ENCODE data around the gene PRKCI. TPM values are rescaled to one million over a fixed set of nuclear protein-coding genes. Genes with fewer than 3 reads are reported as not detected.
"Not testable (repeated sequence)": the region's sequence is repeated elsewhere in the genome, so short reads cannot be mapped to it uniquely, and the experiment has no call there.

The PRKCI gene
- total RNA-seq, 1 donor from 2014 or later, result 18.5 TPM

DNA sequence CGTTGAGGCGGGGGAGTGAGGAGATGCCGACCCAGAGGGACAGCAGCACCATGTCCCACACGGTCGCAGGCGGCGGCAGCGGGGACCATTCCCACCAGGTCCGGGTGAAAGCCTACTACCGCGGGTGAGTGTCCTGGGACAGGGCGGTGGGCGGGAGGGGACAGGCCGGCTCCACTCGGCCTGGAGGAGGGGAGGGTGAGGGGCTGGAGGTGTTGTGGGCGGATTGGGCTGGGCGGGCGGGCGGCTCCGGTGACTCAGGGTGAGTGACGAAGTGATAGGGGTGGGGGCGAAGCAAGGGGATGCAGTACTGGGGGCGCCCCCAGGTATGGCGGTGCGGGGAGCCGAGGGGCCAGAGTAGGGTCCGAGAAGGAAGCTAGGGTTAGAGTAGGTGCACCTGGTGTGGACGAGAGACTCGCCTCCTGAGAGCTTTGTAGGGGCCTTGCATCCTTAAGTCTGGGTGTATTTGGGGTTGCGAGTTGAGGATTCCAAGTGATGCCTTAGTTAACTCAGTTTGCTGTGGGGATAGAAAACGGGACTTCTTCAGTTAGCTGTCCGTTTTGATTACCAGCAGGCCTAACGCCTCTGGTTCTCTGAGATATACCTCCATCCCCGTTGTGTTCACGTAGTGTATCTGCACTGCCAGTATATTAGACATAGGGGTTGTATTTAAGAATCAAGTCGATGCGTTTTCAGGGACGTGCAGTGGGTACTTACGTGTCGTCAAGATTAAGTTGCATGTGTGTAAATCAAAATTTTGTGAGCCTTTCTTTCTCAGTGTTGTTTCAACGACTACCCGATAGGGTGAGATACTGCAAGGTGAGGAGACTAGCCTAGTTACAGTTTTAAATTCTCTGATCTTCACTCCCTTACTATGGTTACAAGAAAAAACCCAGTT is 670 bp downstream of the PRKCI start:
- intact Hi-C loops (cut with micrococcal nuclease), result loop anchor here (1.0 to 2.0 kb wide), 13 partner anchors 34 to 685 kb away; partner anchors contain the start of genes EIF5A2, GPR160, MYNN and PHC3

- intact Hi-C loops (cut with micrococcal nuclease), result no loop called here
These were observed 2.9 kb downstream of the PRKCI start for GRCh38 chr3:170225166-170225565.

- intact Hi-C loops (cut with micrococcal nuclease), result no loop called here
These were observed 4.3 kb downstream of the PRKCI start for GRCh38 chr3:170226426-170226960.

- intact Hi-C loops (cut with micrococcal nuclease), result no loop called here
These were observed 6.0 kb downstream of the PRKCI start for GRCh38 chr3:170228093-170228766.

- intact Hi-C loops (cut with micrococcal nuclease), result no loop called here
These were observed 10.0 kb downstream of the PRKCI start for GRCh38 chr3:170232266-170232665.

- intact Hi-C loops (cut with micrococcal nuclease), result no loop called here
These were observed 11.3 kb downstream of the PRKCI start for GRCh38 chr3:170233530-170233929.

GRCh38 chr3:170240142-170240541 is 17.9 kb downstream of the PRKCI start:
- intact Hi-C loops (cut with micrococcal nuclease), result no loop called here

GRCh38 chr3:170240671-170241070 is 18.4 kb downstream of the PRKCI start:
- intact Hi-C loops (cut with micrococcal nuclease), result no loop called here

DNA sequence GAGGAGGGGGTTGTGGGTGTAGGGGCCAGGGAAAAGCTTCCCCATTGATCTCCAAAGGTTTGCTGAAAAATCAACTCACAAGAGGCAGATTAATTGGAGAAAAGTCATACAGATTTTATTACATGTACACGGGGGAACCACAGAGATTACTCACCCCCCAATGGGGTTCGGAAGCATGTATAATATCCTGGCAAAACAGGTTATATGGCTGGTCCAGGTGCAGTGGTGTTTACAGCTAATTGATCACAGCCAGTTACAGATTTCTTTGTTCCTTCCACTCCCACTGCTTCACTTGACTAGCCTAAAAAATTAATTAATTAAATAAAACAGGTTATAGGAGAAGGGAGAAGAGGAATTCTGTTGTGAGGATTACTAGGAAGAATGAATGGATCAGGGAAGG is 22.4 kb downstream of the PRKCI start:
- intact Hi-C loops (cut with micrococcal nuclease), result no loop called here

GRCh38 chr3:170247875-170248274 is 25.7 kb downstream of the PRKCI start:
- intact Hi-C loops (cut with micrococcal nuclease), result no loop called here

GRCh38 chr3:170256597-170256996 is 34.4 kb downstream of the PRKCI start:
- intact Hi-C loops (cut with micrococcal nuclease), result no loop called here

GRCh38 chr3:170257145-170257544 is 34.9 kb downstream of the PRKCI start:
- intact Hi-C loops (cut with micrococcal nuclease), result no loop called here

GRCh38 chr3:170258105-170258487 is 35.9 kb downstream of the PRKCI start:
- intact Hi-C loops (cut with micrococcal nuclease), result loop anchor here (1.0 to 2.0 kb wide), 3 partner anchors 20 to 292 kb away; partner anchors contain the start of genes PRKCI and SEC62

GRCh38 chr3:170259907-170260306 is 37.7 kb downstream of the PRKCI start:
- intact Hi-C loops (cut with micrococcal nuclease), result loop anchor here (2.0 kb wide), 1 partner anchor 37 kb away; the partner anchor contains the start of gene PRKCI

- intact Hi-C loops (cut with micrococcal nuclease), result no loop called here
These were observed 45.6 kb downstream of the PRKCI start for GRCh38 chr3:170267793-170268192.

DNA sequence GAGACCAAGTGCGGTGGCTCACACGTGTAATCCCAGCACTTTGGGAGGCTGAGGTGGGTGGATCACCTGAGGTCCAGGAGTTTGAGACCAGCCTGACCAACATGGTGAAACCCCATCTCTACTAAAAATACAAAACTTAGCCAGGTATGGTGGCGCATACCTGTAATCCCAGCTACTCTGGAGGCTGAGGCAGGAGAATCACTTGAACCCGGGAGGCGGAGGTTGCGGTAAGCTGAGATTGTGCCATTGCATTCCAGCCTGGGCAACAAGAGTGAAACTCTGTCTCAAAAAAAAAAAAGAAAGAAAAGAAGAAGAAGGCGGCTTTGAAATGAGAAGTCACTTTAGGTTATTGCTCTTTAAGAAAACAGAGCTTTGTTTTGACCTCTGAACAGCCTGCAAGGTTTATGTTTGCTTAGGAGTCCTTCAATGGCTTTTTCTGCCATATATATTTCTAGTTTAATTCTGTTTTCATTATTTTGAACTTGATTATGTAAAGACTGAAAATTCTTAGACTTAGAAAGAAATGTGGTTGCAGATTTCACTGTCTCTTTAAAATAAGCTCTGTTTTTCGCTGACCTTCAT is 47.5 kb downstream of the PRKCI start:
- intact Hi-C loops (cut with micrococcal nuclease), result not testable (repeated sequence)

GRCh38 chr3:170270282-170270881 is 48.2 kb downstream of the PRKCI start:
- intact Hi-C loops (cut with micrococcal nuclease), result no loop called here

DNA sequence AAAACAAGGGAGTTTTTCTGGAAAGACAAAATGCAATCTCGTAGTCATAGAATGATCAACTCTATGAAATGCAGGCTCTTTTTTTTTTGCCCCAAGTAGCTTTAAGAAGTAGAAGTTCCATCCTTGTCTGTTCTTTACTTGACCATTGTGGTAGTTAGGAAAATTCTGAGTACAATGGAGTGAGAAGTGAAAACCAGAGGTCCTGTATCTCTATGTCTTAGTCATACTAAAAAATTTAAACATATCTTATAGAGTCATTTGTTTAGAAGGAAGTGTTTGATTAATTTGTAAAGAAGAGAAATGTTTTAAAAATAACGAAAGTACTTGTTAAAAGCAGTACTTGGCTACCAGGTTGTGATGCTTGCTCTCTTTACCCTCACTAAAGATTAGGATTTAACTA is 52.4 kb downstream of the PRKCI start:
- intact Hi-C loops (cut with micrococcal nuclease), result loop anchor here (5.0 kb wide), 3 partner anchors 512 to 633 kb away; partner anchors contain the start of genes EIF5A2 and RPL22L1

GRCh38 chr3:170275832-170276231 is 53.6 kb downstream of the PRKCI start:
- intact Hi-C loops (cut with micrococcal nuclease), result loop anchor here (5.0 kb wide), 3 partner anchors 514 to 631 kb away; partner anchors contain the start of genes EIF5A2 and RPL22L1

DNA sequence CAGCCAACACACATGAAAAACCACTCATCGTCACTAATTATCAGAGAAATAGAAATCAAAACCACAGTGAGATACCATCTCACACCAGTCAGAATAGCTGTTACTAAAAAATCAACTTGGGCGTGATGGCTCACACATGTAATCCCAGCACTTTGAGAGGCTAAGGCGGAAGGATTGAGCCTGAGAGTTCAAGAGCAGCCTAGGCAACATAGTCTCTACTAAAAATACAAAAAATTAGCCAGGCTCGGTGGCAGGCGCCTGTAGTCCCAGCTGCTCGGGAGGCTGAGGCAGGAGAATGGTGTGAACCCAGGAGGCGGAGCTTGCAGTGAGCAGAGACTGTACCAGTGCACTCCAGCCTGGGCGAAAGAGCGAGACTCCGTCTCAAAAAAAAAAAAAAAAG is 55.1 kb downstream of the PRKCI start:
- intact Hi-C loops (cut with micrococcal nuclease), result loop anchor here (1.0 to 5.0 kb wide), 4 partner anchors 80 to 630 kb away; partner anchors contain the start of genes EIF5A2, RPL22L1 and SKIL

Measured in T-helper 1 cell treated with Interleukin-12 subunit alpha and Interleukin-12 subunit beta and Interleukin-4 antibody, amounts not matched to agents 30 ng/mL and 1 ng/mL, for 36 hours (primary cell).